Dendritic cell treated with granulocyte-macrophage colony-stimulating factor and Interleukin-4, amounts not matched to agents 40 ng/mL and 50 ng/mL, for 4 days (primary cell): ENCODE results near the gene IL6ST.

Experiments
- H3K27ac Mint-ChIP-seq: one replicate; pipeline ENCODE4 v1.8.0; 2022; ENCODE audit warnings: mild to moderate bottlenecking, mixed read lengths
- H3K27me3 Mint-ChIP-seq: one replicate; pipeline ENCODE4 v1.8.0; 2022; ENCODE audit warnings: mild to moderate bottlenecking, mixed read lengths
- H3K36me3 Mint-ChIP-seq: one replicate; pipeline ENCODE4 v1.8.0; 2022; ENCODE audit warnings: low read depth, mixed read lengths
- H3K4me1 Mint-ChIP-seq: one replicate; pipeline ENCODE4 v1.8.0; 2022; ENCODE audit warnings: low read depth, mixed read lengths
- H3K4me3 Mint-ChIP-seq: one replicate; pipeline ENCODE4 v1.8.0; 2022; ENCODE audit warnings: mild to moderate bottlenecking, moderate library complexity, mixed read lengths
- H3K9me3 Mint-ChIP-seq: one replicate; pipeline ENCODE4 v1.8.0; 2022; ENCODE audit warnings: mixed read lengths
- intact Hi-C: fragments of 100-400 bp; cut with micrococcal nuclease; formaldehyde crosslinking; loops from one replicate; pipeline ENCODE4 v1.15.0; 2022

The IL6ST gene

DNA sequence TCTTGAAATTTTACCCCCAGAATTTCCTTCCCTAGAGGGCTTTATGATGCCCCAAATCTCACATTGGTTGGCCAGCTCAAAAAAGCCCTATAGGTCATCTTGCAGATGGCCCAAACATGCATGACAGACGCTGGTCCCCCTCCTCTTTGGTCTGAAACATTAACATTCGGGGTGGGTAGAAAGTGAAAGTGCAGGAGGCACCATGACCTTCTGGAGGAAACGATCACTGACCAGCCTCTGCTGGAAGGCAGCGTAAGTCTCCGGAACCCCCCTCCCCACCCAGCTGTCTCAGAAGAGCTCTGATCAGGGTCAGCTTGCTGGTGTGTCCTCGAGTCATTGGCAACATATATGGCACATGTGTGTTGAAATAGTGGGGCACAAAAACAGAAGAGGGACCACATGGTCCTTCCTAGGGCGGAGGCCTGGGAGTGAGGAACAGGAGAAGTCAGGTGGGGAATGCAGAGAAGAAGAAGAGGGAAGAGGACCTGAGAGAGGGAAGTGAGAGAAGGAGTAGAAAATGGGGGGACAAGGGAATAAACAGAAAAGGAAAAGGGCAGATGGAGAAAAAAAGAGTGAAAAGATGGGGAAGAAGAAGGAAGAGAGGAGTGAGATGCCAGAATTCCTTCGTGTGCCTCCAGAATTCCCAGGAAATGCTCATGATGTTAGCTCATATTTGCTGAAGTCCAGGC is 97.4 kb downstream of the IL6ST start:
- Mint-ChIP-seq H3K36me3 (no peaks in the 10 kb centered on the region), H3K27ac (no peak overlapping the region), H3K4me1 (peaks cover 17% of the 10 kb centered on the region), H3K9me3 (no peaks in the 10 kb centered on the region), H3K4me3 (no peak overlapping the region), H3K27me3 (no peaks in the 10 kb centered on the region)
- intact Hi-C loops = no loop called here

DNA sequence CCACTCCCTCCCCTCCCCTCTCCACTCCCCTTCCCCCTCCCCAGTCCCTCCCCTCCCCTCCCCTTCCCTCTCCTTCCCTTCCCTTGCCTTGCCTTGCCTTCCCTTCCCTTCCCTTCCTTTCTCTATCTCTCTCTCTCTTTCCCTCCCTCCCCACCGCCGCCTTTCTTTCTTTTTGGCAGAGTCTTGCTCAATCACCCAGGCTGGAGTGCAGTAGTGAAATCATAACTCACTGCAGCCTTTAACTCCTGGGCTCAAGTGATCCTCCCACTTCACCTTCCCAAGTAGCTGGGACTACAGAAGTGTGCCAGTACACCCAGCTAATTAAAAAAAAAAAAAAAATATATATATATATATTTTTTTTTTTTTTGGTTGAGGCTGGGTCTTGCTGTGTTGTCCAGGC is 98.1 kb downstream of the IL6ST start:
- Mint-ChIP-seq H3K36me3 (no peaks in the 10 kb centered on the region), H3K27me3 (no peaks in the 10 kb centered on the region), H3K4me1 (peaks cover 17% of the 10 kb centered on the region), H3K27ac (no peak overlapping the region), H3K4me3 (no peak overlapping the region), H3K9me3 (no peaks in the 10 kb centered on the region)
- intact Hi-C loops = no loop called here

DNA sequence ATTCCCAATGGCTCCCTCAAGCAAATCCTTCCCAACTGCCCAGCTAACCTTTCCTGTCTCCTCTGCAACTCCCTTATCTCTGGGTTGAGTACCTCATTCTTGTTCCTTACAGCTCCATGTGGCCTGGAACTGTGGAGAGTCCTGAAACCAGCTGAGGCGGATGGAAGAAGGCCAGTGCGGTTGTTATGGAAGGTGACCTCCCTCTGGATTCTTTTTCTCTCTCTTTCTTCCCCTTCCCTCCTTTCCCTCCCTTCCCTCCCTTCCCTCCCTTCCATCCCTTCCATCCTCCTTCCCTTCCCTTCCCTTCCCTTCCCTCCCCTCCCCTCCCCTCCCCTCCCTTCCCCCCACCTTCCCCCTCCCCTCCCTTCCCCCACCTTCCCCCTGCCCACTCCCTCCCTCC is 98.5 kb downstream of the IL6ST start:
- Mint-ChIP-seq H3K9me3 (no peaks in the 10 kb centered on the region), H3K27me3 (no peaks in the 10 kb centered on the region), H3K4me1 (peaks cover 17% of the 10 kb centered on the region), H3K36me3 (no peaks in the 10 kb centered on the region), H3K4me3 (no peak overlapping the region), H3K27ac (no peak overlapping the region)
- intact Hi-C loops = no loop called here

DNA sequence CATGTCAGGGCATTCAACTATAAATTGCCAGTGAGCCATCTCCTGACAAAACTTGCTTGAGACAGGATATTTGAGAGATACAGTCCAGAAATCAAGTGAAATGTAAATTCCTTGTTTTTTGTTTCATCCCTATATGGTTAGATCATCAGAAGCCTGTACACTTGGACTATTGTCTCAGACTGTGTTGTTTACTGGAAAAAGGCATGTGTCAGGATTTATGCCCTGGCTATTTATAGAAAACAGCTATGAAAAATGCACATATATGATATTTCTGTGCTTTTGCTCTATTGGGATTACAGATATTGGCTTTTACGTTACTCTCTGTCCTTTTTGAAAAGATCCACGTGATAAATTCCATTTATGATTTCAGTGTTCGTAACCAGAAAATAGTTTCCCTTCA is 99.4 kb downstream of the IL6ST start:
- H3K4me1 Mint-ChIP-seq = peaks cover 17% of the 10 kb centered on the region
- no peak overlapping the region for H3K4me3 Mint-ChIP-seq
- H3K9me3 Mint-ChIP-seq = no peaks in the 10 kb centered on the region
- H3K27ac Mint-ChIP-seq = no peak overlapping the region
- no peaks in the 10 kb centered on the region for H3K36me3 Mint-ChIP-seq
- no peaks in the 10 kb centered on the region for H3K27me3 Mint-ChIP-seq
- intact Hi-C loops = no loop called here

DNA sequence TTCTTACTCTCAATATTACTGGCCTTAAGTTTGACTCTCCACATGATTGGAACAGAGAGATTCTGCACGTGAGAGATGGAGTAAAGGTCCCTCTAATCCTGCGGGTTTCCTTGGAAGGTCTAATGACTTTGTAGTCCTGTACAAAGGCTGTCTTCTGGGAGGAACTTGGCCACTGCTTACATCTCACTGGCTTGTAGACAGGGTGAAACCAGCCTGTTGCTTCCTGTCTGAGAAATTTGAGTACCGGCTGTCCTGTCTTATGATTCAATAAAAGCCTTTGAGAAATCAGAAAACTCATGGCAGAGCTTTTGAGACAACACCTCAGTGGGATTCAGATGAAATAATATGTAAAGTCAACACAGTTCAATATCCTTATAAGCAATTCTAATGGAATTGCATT is 100.6 kb downstream of the IL6ST start:
- Mint-ChIP-seq H3K4me3 (no peak overlapping the region), H3K27ac (no peak overlapping the region), H3K36me3 (no peaks in the 10 kb centered on the region), H3K4me1 (peaks cover 13% of the 10 kb centered on the region), H3K27me3 (no peaks in the 10 kb centered on the region), H3K9me3 (no peaks in the 10 kb centered on the region)
- intact Hi-C loops = no loop called here

DNA sequence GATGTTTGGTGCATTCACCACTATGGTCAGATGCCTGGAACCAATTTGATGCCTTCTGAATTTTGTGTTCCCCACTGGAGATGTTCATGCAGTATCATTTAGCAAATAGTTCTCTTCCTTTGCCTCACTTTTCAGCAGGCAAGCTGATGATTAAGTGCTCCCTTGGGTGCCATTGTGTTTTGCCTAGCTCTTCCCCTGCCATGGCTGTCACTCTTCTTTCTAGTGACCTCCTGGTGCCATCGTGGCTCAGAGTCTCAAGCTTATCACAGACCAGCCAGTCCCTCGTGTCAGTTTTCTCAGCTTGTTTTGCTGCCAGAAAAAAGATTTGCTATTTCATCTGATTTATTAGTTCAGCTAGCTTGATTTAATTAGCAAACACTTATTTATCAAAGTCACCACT is 102.3 kb downstream of the IL6ST start:
- H3K36me3 Mint-ChIP-seq = no peaks in the 10 kb centered on the region
- H3K9me3 Mint-ChIP-seq = no peaks in the 10 kb centered on the region
- peaks cover 8% of the 10 kb centered on the region for H3K4me1 Mint-ChIP-seq
- no peaks in the 10 kb centered on the region for H3K27me3 Mint-ChIP-seq
- intact Hi-C loops = no loop called here
- no peak overlapping the region for H3K27ac Mint-ChIP-seq
- no peak overlapping the region for H3K4me3 Mint-ChIP-seq

DNA sequence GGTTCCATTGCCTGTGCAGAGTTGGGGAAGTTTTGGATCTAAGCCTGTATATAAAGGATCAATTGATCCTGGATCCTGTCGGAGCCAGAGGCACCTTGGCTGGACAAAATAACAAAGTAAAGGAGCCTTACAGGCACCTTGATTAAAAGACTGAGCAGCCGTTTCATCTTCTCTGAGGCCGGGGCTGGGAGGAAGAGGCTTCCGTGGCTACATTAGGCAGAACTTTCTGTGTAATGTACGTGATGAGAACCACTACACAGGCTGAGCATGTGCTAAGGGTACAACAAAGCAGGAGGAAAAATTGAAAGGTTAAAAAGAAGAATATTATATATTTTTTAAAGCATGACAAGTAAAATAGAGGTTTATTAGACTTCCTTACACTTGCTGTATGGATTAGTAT is 106.6 kb downstream of the IL6ST start:
- no peaks in the 10 kb centered on the region for H3K4me1 Mint-ChIP-seq
- H3K27ac Mint-ChIP-seq = no peak overlapping the region
- H3K27me3 Mint-ChIP-seq = no peaks in the 10 kb centered on the region
- no peaks in the 10 kb centered on the region for H3K36me3 Mint-ChIP-seq
- intact Hi-C loops = no loop called here
- no peaks in the 10 kb centered on the region for H3K9me3 Mint-ChIP-seq
- H3K4me3 Mint-ChIP-seq = no peak overlapping the region

DNA sequence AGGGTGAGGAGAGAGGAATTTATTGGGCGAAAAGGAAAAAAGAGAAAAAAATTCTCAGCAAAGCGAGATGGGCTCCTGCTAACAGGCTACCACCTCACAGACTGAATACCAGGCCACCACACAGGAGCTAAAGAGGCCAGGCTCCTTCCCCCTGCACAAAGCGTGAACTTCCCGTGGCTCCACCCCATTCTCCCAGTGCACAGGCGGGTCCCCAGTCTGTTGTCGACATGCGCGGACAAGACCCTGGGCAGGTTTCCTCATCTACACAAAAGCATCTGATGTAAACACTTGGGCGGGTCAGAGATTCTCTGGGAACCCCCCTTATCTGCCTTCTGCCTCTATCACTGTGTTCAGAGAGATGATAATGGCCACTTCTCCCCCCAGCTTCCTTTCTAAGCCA is 109.4 kb downstream of the IL6ST start:
- H3K27ac Mint-ChIP-seq = no peak overlapping the region
- no peaks in the 10 kb centered on the region for H3K4me1 Mint-ChIP-seq
- no peaks in the 10 kb centered on the region for H3K36me3 Mint-ChIP-seq
- intact Hi-C loops = no loop called here
- H3K27me3 Mint-ChIP-seq = no peaks in the 10 kb centered on the region
- no peak overlapping the region for H3K4me3 Mint-ChIP-seq
- peaks cover 6% of the 10 kb centered on the region for H3K9me3 Mint-ChIP-seq
